CD4-positive, alpha-beta T cell treated with Interleukin-6 for 4 hours (primary cell): ENCODE results near the gene CYBB.
A peak's percentile ranks its signal among the peaks of the same experiment; 100 is the strongest.

Experiments used
- DNase-seq: peaks from one replicate; pipeline ENCODE4 v3.0.0-alpha.2; 2020; ENCODE audit warnings: mixed read lengths

The CYBB gene

GRCh38 chrX:37846141-37846540, 66.3 kb downstream of the CYBB start:
- peak; percentile 6 for DNase-seq

- no peak for DNase-seq
These were observed 66.7 kb downstream of the CYBB start for GRCh38 chrX:37846558-37846933.

GRCh38 chrX:37846934-37847732, 67.3 kb downstream of the CYBB start, which contains the start of gene DYNLT3:
Gene DYNLT3 (minus strand): TSS chrX:37847571. CDS start chrX:37847510, 61 bp downstream.
- DNase-seq, result peak; percentile 82

- no peak for DNase-seq
These were observed 67.9 kb downstream of the CYBB start for GRCh38 chrX:37847733-37848197.

- no peak for DNase-seq
These were observed 74.3 kb downstream of the CYBB start for GRCh38 chrX:37854148-37854547.

GRCh38 chrX:37854748-37855147, 74.9 kb downstream of the CYBB start:
- DNase-seq, result no peak

GRCh38 chrX:37860721-37861120, 80.9 kb downstream of the CYBB start:
- DNase-seq, result no peak

- DNase-seq, result no peak
These were observed 83.0 kb downstream of the CYBB start for GRCh38 chrX:37862851-37863250.
